ENCODE data around the gene RAPSN.

Gene RAPSN

DNA sequence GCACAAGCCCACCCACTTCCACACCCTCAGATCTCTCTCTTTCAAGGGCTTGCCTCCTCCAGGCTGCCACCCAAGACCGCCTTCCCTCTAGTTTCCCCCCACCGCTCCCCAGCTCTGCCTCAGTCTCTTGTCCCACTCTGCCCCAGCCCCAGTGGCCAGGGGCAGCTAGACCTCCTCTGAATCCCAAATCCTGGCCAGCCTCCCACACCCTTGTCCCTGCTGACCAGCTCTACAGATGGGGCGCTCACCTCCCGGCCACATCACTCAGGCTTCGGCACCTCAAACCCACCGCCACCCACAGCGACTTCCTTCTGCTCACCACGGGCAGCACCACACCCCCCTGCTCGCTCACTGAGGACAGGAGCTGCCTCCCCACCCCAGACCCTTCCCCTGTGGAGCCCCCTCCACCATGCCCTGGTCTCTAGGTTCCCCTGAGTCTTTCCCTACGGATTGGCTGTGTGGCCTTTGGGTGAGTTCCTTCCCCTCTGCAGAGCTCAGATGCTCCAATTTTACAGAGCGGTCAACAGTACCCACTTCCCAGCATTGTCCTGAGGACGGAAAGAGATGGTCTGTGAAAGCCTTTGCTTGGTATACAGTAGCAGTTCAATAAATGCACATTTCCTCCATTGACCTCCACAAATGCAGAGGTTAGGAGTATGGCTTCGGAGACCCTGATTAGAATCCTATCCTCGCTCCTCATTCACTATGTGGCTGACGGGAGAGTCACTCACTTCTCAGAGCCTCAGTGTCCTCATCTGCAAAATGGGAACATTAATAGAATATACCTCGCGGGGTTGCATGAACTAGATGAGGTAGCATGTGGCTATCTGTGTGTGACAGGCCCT is 59.1 kb downstream of the RAPSN start:
- DNase-seq (ENCODE audit: low read depth) = no peak

DNA sequence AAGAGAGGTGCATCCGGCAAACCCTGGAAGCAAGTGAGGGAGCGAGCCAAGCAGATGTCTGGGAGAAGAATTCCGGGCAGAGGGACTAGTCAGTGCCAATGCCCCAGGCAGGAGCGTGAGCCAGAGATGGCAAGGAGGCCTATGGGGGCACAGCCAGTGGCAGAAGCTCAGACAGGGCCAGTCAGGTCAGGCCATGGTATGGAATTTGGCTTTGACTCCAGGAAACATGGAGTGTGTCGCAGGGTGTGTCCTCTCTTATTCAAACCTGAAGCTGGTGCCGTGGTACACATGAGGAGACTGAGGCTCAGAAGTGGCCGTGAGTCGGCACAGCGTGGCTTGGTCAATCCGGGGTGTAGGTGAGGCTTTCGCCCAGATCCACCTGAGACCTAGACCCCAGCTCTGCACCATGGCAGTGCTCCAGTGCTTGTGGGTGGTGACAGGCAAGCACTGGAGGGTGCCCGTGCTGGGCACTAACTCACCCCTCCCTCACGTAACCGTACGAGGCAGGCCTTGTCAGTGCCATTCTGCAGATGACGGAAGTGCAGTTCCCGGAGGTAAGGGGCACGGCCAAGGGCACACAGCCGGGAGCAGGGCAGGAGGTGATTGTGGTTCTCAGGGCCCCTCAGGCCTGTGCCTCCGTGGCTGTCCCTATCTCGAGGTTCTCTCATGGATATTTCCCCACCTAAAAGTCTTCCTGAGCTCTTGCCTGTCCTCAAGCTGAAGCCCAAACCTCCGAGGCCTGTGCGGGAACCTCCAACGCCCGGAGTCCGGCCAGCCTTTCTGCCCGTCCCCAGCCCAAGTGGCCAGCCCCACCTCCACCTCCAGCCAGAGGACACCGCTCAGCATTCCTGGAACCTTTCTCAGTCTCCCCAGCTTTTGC is 60.0 kb downstream of the RAPSN start:
- DNase-seq (ENCODE audit: low read depth) = no peak

DNA sequence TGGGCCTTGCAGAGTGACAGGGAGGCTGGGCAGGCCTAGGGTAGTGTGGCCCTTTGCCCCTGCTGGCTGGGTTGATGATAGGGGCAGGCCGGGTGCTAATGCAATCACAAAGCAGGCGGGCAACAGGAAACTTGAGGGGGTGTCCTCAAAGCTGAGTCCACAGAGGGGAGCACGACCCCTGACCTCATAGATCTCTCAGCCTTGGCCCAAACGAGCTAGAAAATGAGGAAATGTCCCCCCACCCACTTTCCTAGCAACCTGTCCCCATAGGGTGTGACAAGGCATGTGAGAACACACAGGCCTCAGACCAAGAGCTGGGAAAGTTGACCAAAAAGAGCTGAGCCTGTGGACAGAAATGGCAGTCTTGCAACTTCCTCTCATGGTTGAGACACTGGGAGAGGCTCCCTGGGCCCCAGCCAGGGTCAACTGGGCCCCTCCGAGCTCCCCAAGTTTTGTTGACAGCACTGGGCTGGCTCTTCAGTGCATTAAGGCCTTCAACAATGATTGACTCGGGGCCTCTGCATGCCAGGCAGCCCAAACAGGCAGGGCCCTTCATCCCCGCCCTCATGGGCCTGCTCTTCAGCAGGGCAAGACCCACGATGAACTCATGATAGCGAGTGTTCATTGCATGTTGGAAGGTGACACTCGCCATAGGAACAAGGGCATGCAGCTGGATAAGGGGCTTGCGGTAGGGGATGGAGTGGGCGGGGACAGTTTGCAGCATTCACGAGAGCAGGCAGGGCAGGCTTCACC is 60.8 kb downstream of the RAPSN start:
- DNase-seq (ENCODE audit: low read depth) = no peak
